Gastroesophageal sphincter (tissue), 4 donors: ENCODE measurements around the gene CPSF7. TPM values are rescaled to one million over a fixed set of nuclear protein-coding genes. Genes with fewer than 3 reads are reported as not detected.

Experiments used
- ATAC-seq: fragments of 150-250 bp; one replicate; pipeline ENCODE4 v1.9.1; 2016; ENCODE audit warnings: mild to moderate bottlenecking, moderate library complexity
- H3K27ac ChIP-seq, 4 donors: fragments of 200-600 bp; sonication (generic) in 3 of 4; 1 replicate in 3 of 4; 2 replicates in 1 of 4; pipeline ENCODE4 v1.5.1; 2016 to 2019
- H3K27me3 ChIP-seq: fragments of 200-600 bp; sonication (generic); one replicate; pipeline ENCODE4 v1.5.1; 2019
- H3K36me3 ChIP-seq, 2 donors: fragments of 200-600 bp; sonication (generic); one replicate each; pipeline ENCODE4 v1.5.1; 2019; ENCODE audit warnings: control low read depth in 1 of 2
- H3K4me1 ChIP-seq, 3 donors: fragments of 200-600 bp; sonication (generic); 1 replicate in 2 of 3; 2 replicates in 1 of 3; pipeline ENCODE4 v1.5.1; 2016 to 2019; ENCODE audit warnings: control low read depth in 2 of 3
- H3K4me3 ChIP-seq, 2 donors: fragments of 200-600 bp; sonication (generic); one replicate each; pipeline ENCODE4 v1.5.1; 2019; ENCODE audit warnings: mild to moderate bottlenecking in 1 of 2, moderate library complexity in 1 of 2
- H3K9me3 ChIP-seq, 3 donors: fragments of 200-600 bp; sonication (generic); one replicate each; pipeline ENCODE4 v1.5.1; 2017 to 2019; ENCODE audit warnings: control low read depth in 2 of 3
- CTCF ChIP-seq, 4 experiments: fragments of 200-600 bp in 2 of 4; fragments of 450-650 bp in 2 of 4; sonication (generic) in 1 of 4; IDR thresholded peaks; one replicate each; pipeline ENCODE4 v1.5.1; 2017 to 2019; ENCODE audit warnings: antibody characterized with exemption in 4 of 4, mild to moderate bottlenecking in 2 of 4, moderate library complexity in 2 of 4
- EP300 ChIP-seq: sonication (generic); formaldehyde crosslinking; IDR thresholded peaks from one replicate; pipeline ENCODE4 v1.6.1; 2017; ENCODE audit warnings: antibody characterized with exemption, mild to moderate bottlenecking
- POLR2A ChIP-seq, 2 donors: fragments of 450-650 bp; IDR thresholded peaks; one replicate each; pipeline ENCODE4 v1.6.1; 2017; ENCODE audit warnings: antibody characterized with exemption in 2 of 2, mild to moderate bottlenecking in 2 of 2, moderate library complexity in 1 of 2
- POLR2AphosphoS5 ChIP-seq: sonication (generic); formaldehyde crosslinking; IDR thresholded peaks from one replicate; pipeline ENCODE4 v1.6.1; 2017; ENCODE audit warnings: antibody characterized with exemption
- WGBS, 2 donors: methylation state at CpG; one replicate each; pipeline ENCODE4 v1.1.5; 2018; ENCODE audit warnings: low coverage in 1 of 2; 5-methylcytosine and 5-hydroxymethylcytosine counted together
- total RNA-seq, 4 donors: library from RNA; depleted of rRNA; stranded (reverse); fragments of >200 nt; gene quantifications; one replicate each; pipeline ENCODE4 v1.1.0, GENCODE V29; 2016

CPSF7 gene
- total RNA-seq, 4 donors from 2014 or later, result 36.6 to 50.4 (median 43.7) TPM

GRCh38 chr11:61359516-61359915 lies 70.3 kb downstream of the CPSF7 start:
- ATAC-seq, result no peak
- 64 to 92% methylated on average over 2 to 4 of the region's 6 CpGs for WGBS, 2 donors

DNA sequence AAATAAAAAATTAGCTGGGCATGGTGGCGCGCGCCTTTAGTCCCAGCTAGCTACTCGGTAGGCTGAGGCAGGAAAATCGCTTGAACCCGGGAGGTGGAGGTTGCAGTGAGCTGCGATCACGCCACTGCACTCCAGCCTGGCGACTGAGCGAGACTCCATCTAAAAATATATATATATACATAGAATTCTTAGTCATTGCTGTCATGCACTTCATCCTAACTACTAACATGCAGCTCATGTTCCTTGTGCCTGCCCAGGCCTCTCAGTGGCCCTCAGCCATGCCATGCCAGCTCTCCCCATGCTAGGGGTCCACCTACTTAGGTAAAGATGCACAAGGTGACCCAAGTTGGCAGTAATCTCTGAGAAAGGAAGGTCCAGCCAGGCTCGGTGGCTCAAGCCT lies 71.2 kb downstream of the CPSF7 start:
- TF ChIP-seq POLR2AphosphoS5 (no peak), POLR2A (IDR thresholded peaks at IDR 0.05) (no peak), CTCF (IDR thresholded peaks at IDR 0.05) (no peak), EP300 (no peak)

More at GRCh38 chr11:61359516-61359915, 70.3 kb downstream of the CPSF7 start:
- Histone ChIP-seq H3K4me3 (no peak overlapping the region), H3K4me1 (peaks cover 0 to 50% (median 9%) of the 10 kb centered on the region in 3 donors), H3K27ac (no peak overlapping the region), H3K36me3 (peaks cover 0 to 31% of the 10 kb centered on the region in 2 donors), H3K9me3 (no peaks in the 10 kb centered on the region), H3K27me3 (no peaks in the 10 kb centered on the region)
- TF ChIP-seq EP300 (no peak), CTCF (IDR thresholded peaks at IDR 0.05) (no peak), POLR2A (IDR thresholded peaks at IDR 0.05) (no peak), POLR2AphosphoS5 (no peak)

GRCh38 chr11:61357894-61358239 lies 71.9 kb downstream of the CPSF7 start:
- Histone ChIP-seq H3K27me3 (no peaks in the 10 kb centered on the region), H3K9me3 (no peaks in the 10 kb centered on the region), H3K27ac (no peak overlapping the region), H3K4me3 (no peak overlapping the region), H3K36me3 (peaks cover 0 to 39% of the 10 kb centered on the region in 2 donors), H3K4me1 (peaks cover 0 to 37% (median 2%) of the 10 kb centered on the region in 3 donors)
- TF ChIP-seq POLR2AphosphoS5 (no peak), POLR2A (IDR thresholded peaks at IDR 0.05) (no peak)
- WGBS, 2 donors, result 86 to 100% methylated on average over 1 to 2 of the region's 6 CpGs
- ATAC-seq, result no peak

More for the DNA sequence above, 71.2 kb downstream of the CPSF7 start:
- H3K4me3 ChIP-seq, result no peak overlapping the region
- no peak overlapping the region for H3K27ac ChIP-seq
- H3K9me3 ChIP-seq, result no peaks in the 10 kb centered on the region
- no peaks in the 10 kb centered on the region for H3K27me3 ChIP-seq
- ATAC-seq, result no peak
- 92 to 96% methylated on average over 5 to 10 of the region's 11 CpGs for WGBS, 2 donors
- H3K4me1 ChIP-seq, result peaks cover 0 to 44% (median 9%) of the 10 kb centered on the region in 3 donors
- peaks cover 0 to 32% of the 10 kb centered on the region in 2 donors for H3K36me3 ChIP-seq

GRCh38 chr11:61357233-61357893 lies 72.4 kb downstream of the CPSF7 start:
- Histone ChIP-seq H3K9me3 (no peaks in the 10 kb centered on the region), H3K4me1 (peaks cover 0 to 32% (median 2%) of the 10 kb centered on the region in 3 donors), H3K27ac (no peak overlapping the region), H3K4me3 (no peak overlapping the region), H3K36me3 (peaks cover 0 to 44% of the 10 kb centered on the region in 2 donors), H3K27me3 (no peaks in the 10 kb centered on the region)
- no peak for ATAC-seq
- no peak for TF ChIP-seq CTCF (IDR thresholded peaks at IDR 0.05)
- no peak for TF ChIP-seq POLR2A (IDR thresholded peaks at IDR 0.05)
- no peak for TF ChIP-seq POLR2AphosphoS5
- no peak for TF ChIP-seq EP300
- WGBS, 2 donors, result 84 to 100% methylated on average over 5 of the region's 9 CpGs

DNA sequence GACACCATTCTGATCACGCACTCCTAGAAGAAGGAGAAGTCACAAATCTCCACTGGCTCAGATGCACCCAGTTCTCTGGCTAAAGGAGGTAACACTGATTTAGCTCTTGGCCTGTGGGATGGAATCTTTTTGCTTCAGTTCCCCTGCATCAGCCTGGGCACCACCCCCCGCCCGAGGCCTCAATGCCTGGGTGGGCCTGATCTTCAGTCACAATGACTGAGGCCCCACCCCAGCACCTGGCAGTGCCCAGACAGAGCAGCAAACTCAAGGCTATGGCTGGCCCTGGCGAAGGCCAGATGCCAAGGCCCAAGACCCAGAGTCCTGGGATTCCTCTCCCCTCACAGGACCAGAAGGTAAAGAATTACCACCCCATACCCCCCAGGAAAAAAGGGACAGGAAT lies 73.1 kb downstream of the CPSF7 start:
- 95% methylated on average over 3 of the region's 4 CpGs; no CpG with 5 or more reads in 1 of the 2 donors for WGBS, 2 donors
- no peak for ATAC-seq
- no peaks in the 10 kb centered on the region for H3K9me3 ChIP-seq

More for the DNA sequence above, 73.1 kb downstream of the CPSF7 start:
- no peak for TF ChIP-seq POLR2A (IDR thresholded peaks at IDR 0.05)
- no peak for TF ChIP-seq POLR2AphosphoS5
- no peak for TF ChIP-seq EP300
- no peak for TF ChIP-seq CTCF (IDR thresholded peaks at IDR 0.05)
- H3K4me3 ChIP-seq, result no peak overlapping the region
- H3K27me3 ChIP-seq, result no peaks in the 10 kb centered on the region
- no peak overlapping the region for H3K27ac ChIP-seq
- peaks cover 0 to 32% (median 2%) of the 10 kb centered on the region in 3 donors for H3K4me1 ChIP-seq
- H3K36me3 ChIP-seq, result peaks cover 0 to 51% of the 10 kb centered on the region in 2 donors
